GM11168 (cell line): ENCODE data around the gene FAM76B.

ENCODE experiments used
- in situ Hi-C: fragments of 300-500 bp; cut with MboI; formaldehyde crosslinking; loops from one replicate; pipeline ENCODE4 v1.12.0; 2022; ENCODE audit warnings: low sequenced_read_pairs; ENCODE audit not compliant: unreplicated experiment

The FAM76B gene

GRCh38 chr11:95736355-95736754 is 53.2 kb downstream of the FAM76B start:
- in situ Hi-C loops, result no loop called here

- in situ Hi-C loops, result no loop called here
Measured at GRCh38 chr11:95734009-95734572, 55.5 kb downstream of the FAM76B start.

GRCh38 chr11:95732930-95733602 is 56.5 kb downstream of the FAM76B start:
- in situ Hi-C loops, result no loop called here

GRCh38 chr11:95729462-95729861 is 60.1 kb downstream of the FAM76B start:
- in situ Hi-C loops, result no loop called here

GRCh38 chr11:95728790-95729189 is 60.8 kb downstream of the FAM76B start:
- in situ Hi-C loops, result no loop called here

GRCh38 chr11:95728094-95728493 is 61.5 kb downstream of the FAM76B start:
- in situ Hi-C loops, result no loop called here

- in situ Hi-C loops, result no loop called here
Measured at GRCh38 chr11:95727620-95728019, 62.0 kb downstream of the FAM76B start.

- in situ Hi-C loops, result no loop called here
Measured at GRCh38 chr11:95727111-95727510, 62.5 kb downstream of the FAM76B start.

GRCh38 chr11:95725196-95725595 is 64.4 kb downstream of the FAM76B start:
- in situ Hi-C loops, result no loop called here

- in situ Hi-C loops, result no loop called here
Measured at GRCh38 chr11:95723361-95723942, 66.1 kb downstream of the FAM76B start.

- in situ Hi-C loops, result no loop called here
Measured at GRCh38 chr11:95720195-95720594, 69.4 kb downstream of the FAM76B start.
